BJ (cell line): ENCODE results near the gene OTOR. TPM values are rescaled to one million over a fixed set of nuclear protein-coding genes. Genes with fewer than 3 reads are reported as not detected.

ENCODE experiments used
- CTCF ChIA-PET: fragments of 350-600 bp; formaldehyde crosslinking; extraction: SDS; loops from one replicate; lab custom pipeline; 2021; ENCODE audit warnings: antibody characterized with exemption, inconsistent platforms; lab: Yijun Ruan, JAX
- POLR2A ChIA-PET: fragments of 300-600 bp; sonication (Branson Sonifier 250); formaldehyde crosslinking; extraction: SDS; loops from one replicate; lab custom pipeline; 2021; ENCODE audit warnings: antibody characterized with exemption; lab: Charles Lee
- DNase-seq: peaks from one replicate; pipeline ENCODE4 v3.0.0-alpha.2; 2011; ENCODE audit warnings: low read depth
- H3K27me3 ChIP-seq: 2 replicates; pipeline ENCODE4 v1.6.0; 2011; ENCODE audit warnings: low read length; ENCODE audit not compliant: control insufficient read depth, insufficient read depth
- H3K36me3 ChIP-seq: 2 replicates; pipeline ENCODE4 v1.5.1; 2011; ENCODE audit warnings: low read length; ENCODE audit not compliant: control insufficient read depth, insufficient read depth
- H3K4me3 ChIP-seq: 2 replicates; pipeline ENCODE4 v1.5.1; 2011; ENCODE audit warnings: low read depth, mild to moderate bottlenecking, control low read depth, low read length
- polyA plus RNA-seq: library from polyadenylated mRNA; depleted of rRNA; stranded (reverse); fragments of >200 nt; gene quantifications from 2 replicates; pipeline ENCODE4 v1.2.3, GENCODE V29; 2011
- TF ChIP-seq, protein P1 (sequence below): IDR thresholded peaks from 2 replicates; pipeline ENCODE4 v1.5.1; 2011; ENCODE audit warnings: low read depth, mild to moderate bottlenecking, control low read depth, inconsistent platforms, low read length, moderate library complexity; ENCODE audit not compliant: insufficient read depth

The OTOR gene
- polyA plus RNA-seq, 1 experiment: not detected

DNA sequence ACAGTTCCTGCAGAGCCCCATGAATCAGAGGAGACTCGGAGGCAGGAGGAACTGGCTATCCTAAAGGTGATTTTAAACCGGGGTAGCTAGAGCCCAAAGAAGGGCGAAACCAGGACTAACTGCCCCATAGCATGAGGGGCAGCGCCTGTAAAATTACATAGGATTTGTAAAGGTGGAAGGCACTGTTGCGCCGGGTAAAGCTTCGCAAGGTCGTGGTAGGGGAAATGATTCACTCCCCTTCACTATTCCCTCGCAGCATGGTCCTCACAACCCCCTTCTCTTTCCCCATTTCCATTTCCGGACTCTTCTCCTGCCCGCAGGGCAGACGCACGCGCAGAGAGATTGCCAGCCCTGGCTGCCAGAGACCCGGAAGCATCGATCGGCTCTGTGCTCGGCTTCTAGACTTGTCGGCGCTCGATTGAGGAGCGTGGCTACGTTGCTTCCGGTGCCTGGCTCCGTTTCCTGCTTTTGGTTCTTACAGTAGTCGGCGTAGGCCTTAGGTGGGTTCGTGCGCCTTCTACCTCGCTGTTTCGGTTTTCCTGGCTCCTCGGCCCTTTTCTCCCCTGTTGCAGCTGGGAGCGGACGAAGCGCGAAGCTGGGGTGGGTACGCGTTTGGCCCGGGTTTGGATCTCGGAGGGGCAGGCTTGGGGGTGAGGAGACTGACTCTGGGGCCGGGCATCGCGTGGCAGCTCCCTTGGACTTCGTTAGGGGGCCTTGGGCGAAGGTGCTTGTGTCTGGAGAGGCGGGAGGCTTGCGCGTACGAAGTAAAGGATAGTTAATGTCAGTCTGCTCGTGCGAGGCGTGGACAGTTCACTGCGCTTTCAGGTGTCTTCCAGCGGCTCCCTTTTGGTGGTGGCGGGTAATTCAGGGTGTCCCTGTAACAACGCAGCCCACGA is 18.3 kb upstream of the OTOR start, which contains the start of gene SNRPB2:
Gene SNRPB2 (plus strand): TSS at position 462 of the 896 bp plus-strand sequence. CDS start 1,677 bp downstream, outside the sequence.
- H3K36me3 ChIP-seq: peaks cover 4% of the 10 kb centered on the region
- ChIA-PET CTCF (no interaction called here), POLR2A (no interaction called here)
- peak within 1 kb of the TSS; percentile 93 for H3K4me3 ChIP-seq
- TF ChIP-seq, protein P1, sequence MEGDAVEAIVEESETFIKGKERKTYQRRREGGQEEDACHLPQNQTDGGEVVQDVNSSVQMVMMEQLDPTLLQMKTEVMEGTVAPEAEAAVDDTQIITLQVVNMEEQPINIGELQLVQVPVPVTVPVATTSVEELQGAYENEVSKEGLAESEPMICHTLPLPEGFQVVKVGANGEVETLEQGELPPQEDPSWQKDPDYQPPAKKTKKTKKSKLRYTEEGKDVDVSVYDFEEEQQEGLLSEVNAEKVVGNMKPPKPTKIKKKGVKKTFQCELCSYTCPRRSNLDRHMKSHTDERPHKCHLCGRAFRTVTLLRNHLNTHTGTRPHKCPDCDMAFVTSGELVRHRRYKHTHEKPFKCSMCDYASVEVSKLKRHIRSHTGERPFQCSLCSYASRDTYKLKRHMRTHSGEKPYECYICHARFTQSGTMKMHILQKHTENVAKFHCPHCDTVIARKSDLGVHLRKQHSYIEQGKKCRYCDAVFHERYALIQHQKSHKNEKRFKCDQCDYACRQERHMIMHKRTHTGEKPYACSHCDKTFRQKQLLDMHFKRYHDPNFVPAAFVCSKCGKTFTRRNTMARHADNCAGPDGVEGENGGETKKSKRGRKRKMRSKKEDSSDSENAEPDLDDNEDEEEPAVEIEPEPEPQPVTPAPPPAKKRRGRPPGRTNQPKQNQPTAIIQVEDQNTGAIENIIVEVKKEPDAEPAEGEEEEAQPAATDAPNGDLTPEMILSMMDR: no peak
- peak; percentile 60 for DNase-seq
- H3K27me3 ChIP-seq: peaks cover 1% of the 10 kb centered on the region; the same call in 1 of the 2 replicates

DNA sequence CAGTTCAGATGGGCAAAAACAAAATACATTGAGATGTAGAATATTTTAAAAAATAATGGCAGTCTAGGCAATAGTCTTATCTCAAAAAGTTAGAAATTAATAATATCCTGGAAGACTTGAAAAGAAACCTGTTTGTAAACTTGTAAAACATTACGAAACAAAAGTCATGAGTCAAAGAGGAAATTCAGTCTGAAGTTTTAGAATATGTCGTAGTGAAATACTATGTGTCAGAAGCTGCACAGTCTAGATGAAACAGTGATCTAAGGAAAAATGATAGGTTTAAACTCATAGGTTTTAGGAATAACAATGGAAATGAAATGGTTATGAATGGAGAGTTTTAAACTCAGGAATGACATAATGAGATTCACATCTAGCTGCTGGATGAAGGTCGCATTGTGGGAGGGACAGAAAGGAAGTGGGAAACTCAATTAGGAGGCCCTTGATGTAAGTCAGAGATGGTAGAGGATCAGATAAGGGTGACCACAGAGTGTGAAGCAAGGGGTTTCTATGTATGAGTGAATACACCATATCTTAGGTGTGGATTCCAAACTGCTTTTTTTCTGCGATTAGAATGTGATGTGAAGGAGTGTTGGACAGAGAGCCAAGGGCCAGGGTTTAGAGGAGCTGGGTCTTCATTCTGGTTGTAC is 15.5 kb upstream of the OTOR start:
- POLR2A ChIA-PET: no interaction called here

DNA sequence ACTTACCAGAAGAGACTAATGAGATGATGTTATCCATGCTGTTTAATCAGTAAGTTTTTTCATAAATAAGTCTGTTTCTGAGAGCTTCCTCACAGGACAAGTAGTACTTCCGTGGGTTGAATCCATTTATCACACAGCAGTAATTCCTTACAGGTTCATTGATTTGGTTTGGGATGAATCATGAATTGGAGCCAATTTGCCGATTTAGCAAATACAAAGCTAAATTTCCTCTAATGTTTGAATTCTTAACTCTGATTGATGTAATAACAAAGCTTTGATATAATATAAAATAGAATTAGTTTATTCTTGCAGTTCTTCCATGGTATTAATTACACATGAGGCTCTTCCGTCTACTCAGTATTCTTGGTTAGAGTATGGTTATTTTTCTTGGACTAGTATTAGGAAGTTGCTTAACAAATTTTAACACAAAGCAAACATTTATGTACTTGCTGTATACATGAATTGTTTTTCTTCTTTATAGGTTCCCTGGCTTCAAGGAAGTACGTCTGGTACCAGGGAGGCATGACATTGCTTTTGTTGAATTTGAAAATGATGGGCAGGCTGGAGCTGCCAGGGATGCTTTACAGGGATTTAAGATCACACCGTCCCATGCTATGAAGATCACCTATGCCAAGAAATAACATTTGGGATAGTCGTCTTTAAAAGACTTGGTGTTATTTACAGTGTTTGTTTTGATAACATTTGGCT is 7.6 kb upstream of the OTOR start:
- no peaks in the 10 kb centered on the region for H3K27me3 ChIP-seq
- peaks cover 2% of the 10 kb centered on the region for H3K36me3 ChIP-seq
- TF ChIP-seq, protein P1: no peak
- ChIA-PET CTCF (interaction anchor here (1.9 kb wide), 1 partner anchor 21 kb away, joined by 9 read pairs; no protein-coding TSS in a partner anchor), POLR2A (no interaction called here)
- H3K4me3 ChIP-seq: no peak overlapping the region
- no peak for DNase-seq

More for the DNA sequence above, 15.5 kb upstream of the OTOR start:
- H3K4me3 ChIP-seq: no peak overlapping the region
- peaks cover 6% of the 10 kb centered on the region for H3K36me3 ChIP-seq
- no peaks in the 10 kb centered on the region for H3K27me3 ChIP-seq
- CTCF ChIA-PET: no interaction called here
- TF ChIP-seq, protein P1: no peak
- no peak for DNase-seq

DNA sequence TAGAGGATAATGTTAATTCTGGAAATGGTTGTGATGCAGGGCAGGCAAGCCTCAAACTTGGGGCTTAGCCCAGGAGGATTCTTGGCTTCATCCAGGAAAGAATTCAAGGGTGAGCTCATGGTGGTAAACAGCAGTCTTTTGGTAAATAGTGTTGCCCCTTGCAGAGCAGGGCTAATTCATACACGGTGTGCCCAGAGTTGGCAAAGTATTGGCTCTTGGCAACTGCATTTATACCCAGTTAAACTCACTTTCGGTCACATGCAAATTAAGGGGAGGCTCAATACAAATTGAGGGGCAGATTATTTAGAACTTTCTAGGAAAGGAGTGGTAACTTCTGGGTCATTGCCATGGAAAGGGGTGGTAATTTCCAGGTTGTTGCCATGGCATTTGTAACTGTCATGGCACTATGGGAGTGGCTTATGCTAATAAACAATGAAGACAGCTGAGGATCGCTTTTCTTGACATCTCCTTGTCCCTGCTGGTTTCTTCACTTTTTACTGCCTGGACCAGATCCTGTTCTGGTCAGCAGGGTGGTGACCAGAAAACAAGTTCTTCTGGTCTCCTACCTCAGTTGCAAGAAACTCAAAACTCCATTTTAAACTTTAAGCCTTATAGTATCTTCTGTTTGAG is 3.9 kb upstream of the OTOR start:
- POLR2A ChIA-PET: no interaction called here
- Histone ChIP-seq H3K36me3 (no peaks in the 10 kb centered on the region), H3K4me3 (no peak overlapping the region), H3K27me3 (no peaks in the 10 kb centered on the region)
- TF ChIP-seq, protein P1: no peak
- no peak for DNase-seq
- CTCF ChIA-PET: no interaction called here
